ENCODE results near the gene FAM107B.

GRCh38 chr10:14531974-14532373 is 242.7 kb downstream of the FAM107B start:
- TF ChIP-seq CTCF (IDR thresholded peaks at IDR 0.05) (no peak), POLR2A (IDR thresholded peaks at IDR 0.05) (no peak), POLR2AphosphoS5 (IDR thresholded peaks at IDR 0.05) (no peak)

All from gastroesophageal sphincter (tissue), 3 donors.